AG04449 (cell line): Measurements from ENCODE around the gene B4GALT6.

Source experiments
- CTCF ChIA-PET: fragments of 350-600 bp; formaldehyde crosslinking; extraction: SDS; loops from one replicate; lab custom pipeline; 2021; ENCODE audit warnings: antibody characterized with exemption; lab: Yijun Ruan, JAX
- POLR2A ChIA-PET: fragments of 400-600, 350-600 bp; formaldehyde crosslinking; extraction: SDS; loops from one replicate; lab custom pipeline; 2020; ENCODE audit warnings: antibody characterized with exemption, inconsistent platforms; lab: Yijun Ruan, JAX
- DNase-seq: peaks from one replicate; pipeline ENCODE4 v3.0.0-alpha.2; 2010; ENCODE audit warnings: low read depth, low spot score
- H3K4me3 ChIP-seq: 2 replicates; pipeline ENCODE4 v1.5.1; 2011; ENCODE audit warnings: low read depth, mild to moderate bottlenecking, control low read depth, low read length
- TF ChIP-seq, protein P1 (sequence below): IDR thresholded peaks from one replicate; pipeline ENCODE4 v1.5.1; 2011; ENCODE audit warnings: mild to moderate bottlenecking, moderate library complexity, low read length, control low read depth, inconsistent platforms; ENCODE audit not compliant: insufficient read depth; ENCODE audit errors: missing control alignments

Gene B4GALT6

DNA sequence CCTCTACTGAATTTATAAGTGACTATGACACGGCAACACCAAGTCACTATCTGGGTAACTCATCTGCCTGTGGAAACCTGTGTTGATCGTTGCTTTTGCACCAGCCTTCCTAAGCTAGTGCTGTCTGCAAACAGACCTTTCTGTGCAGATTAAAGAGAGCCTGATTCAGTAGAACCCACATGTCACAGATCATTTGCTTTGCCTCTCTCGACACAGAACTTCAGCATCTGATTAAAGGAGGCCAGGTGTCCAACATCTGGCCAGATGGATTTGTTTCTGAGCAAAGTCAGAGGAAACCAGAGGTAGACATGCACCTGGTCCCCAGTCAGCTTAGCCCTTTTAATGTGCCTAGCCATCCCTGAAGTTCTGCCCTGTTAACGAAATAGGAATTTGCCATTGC, 107.7 kb downstream of the B4GALT6 start:
- DNase-seq: no peak
- TF ChIP-seq, protein P1, sequence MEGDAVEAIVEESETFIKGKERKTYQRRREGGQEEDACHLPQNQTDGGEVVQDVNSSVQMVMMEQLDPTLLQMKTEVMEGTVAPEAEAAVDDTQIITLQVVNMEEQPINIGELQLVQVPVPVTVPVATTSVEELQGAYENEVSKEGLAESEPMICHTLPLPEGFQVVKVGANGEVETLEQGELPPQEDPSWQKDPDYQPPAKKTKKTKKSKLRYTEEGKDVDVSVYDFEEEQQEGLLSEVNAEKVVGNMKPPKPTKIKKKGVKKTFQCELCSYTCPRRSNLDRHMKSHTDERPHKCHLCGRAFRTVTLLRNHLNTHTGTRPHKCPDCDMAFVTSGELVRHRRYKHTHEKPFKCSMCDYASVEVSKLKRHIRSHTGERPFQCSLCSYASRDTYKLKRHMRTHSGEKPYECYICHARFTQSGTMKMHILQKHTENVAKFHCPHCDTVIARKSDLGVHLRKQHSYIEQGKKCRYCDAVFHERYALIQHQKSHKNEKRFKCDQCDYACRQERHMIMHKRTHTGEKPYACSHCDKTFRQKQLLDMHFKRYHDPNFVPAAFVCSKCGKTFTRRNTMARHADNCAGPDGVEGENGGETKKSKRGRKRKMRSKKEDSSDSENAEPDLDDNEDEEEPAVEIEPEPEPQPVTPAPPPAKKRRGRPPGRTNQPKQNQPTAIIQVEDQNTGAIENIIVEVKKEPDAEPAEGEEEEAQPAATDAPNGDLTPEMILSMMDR: no peak
- no peak overlapping the region for H3K4me3 ChIP-seq
- ChIA-PET POLR2A (no interaction called here), CTCF (no interaction called here)

DNA sequence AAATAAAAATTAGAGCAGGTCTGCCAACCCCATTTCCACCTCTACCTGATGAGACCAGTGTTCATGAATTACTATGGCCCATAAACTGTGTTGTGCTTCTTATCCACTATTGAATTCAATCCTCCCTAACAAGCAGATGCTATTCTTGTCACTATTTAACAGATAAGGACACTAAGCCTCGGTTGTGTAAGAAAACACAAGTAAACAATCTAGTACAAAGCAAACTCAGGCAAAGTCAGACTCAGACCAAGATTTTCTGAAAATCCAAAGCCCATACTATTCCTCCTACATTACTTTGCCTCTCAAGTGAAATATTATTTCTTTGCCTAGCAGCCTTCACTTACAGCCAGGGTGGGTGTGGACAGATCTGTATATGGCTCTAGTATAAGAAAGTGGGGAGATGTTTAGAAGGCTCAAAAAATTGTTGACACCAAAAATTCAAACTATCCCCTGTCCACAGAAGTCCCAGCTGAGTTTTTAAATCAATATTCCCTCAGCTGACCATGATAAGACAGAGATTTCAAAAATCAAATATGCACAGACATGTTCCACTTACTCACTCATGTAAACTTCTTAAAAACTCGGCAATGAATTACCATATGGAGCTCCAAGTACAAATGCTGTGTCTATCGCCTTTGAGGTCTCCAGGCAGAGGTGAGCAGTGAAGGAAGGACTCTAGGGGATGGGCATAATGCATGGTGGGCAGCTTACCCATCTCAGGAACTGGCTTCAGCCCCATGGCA, 108.7 kb downstream of the B4GALT6 start:
- ChIA-PET CTCF (no interaction called here), POLR2A (no interaction called here)
- H3K4me3 ChIP-seq: no peak overlapping the region
- DNase-seq: no peak
- TF ChIP-seq, protein P1: no peak

DNA sequence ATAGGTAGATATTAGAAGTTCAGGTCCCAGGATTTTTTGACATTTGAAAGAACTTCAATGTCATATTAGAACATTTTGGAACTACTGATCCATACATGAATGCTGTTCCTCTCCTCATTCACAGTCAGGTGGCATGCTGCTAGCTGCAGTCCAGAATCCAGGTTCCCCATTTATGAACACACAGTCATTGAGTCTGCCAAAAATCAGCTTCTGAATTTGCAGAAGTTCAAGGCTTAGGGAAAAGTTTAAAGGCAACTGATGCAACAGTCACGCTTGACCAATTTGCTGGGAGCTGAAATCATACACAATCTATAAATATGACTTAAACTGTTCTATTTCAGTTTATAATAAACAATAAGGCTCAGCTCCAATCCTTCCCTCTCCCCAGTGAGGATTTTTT, 110.0 kb downstream of the B4GALT6 start:
- DNase-seq: no peak
- ChIA-PET CTCF (no interaction called here), POLR2A (no interaction called here)
- no peak overlapping the region for H3K4me3 ChIP-seq
- TF ChIP-seq, protein P1: no peak
